ENCODE measurements around the gene EIF4E3. TPM values are rescaled to one million over a fixed set of nuclear protein-coding genes. Genes with fewer than 3 reads are reported as not detected.

The EIF4E3 gene
- total RNA-seq, 2 donors from 2014 or later: 19.2 to 26.0 TPM

GRCh38 chr3:71733319-71733718 lies 8.1 kb upstream of the EIF4E3 start:
- DNase-seq (ENCODE audit: low spot score): no peak
- Histone ChIP-seq H3K9me3 (no peaks in the 10 kb centered on the region), H3K27me3 (replicated peaks; ENCODE audit: insufficient read depth) (no peaks in the 10 kb centered on the region), H3K27ac (no peak overlapping the region), H3K36me3 (no peaks in the 10 kb centered on the region), H3K4me3 (no peak overlapping the region), H3K4me1 (replicated peaks) (no peaks in the 10 kb centered on the region)
- intact Hi-C loops (cut with DNase I): no loop called here
- 92% methylated on average over 2 of the region's 2 CpGs for WGBS
- TF ChIP-seq POLR2A (IDR thresholded peaks at IDR 0.05): no peak
- no peak for TF ChIP-seq POLR2AphosphoS5 (IDR thresholded peaks at IDR 0.05)
- TF ChIP-seq CTCF (IDR thresholded peaks at IDR 0.05): no peak

DNA sequence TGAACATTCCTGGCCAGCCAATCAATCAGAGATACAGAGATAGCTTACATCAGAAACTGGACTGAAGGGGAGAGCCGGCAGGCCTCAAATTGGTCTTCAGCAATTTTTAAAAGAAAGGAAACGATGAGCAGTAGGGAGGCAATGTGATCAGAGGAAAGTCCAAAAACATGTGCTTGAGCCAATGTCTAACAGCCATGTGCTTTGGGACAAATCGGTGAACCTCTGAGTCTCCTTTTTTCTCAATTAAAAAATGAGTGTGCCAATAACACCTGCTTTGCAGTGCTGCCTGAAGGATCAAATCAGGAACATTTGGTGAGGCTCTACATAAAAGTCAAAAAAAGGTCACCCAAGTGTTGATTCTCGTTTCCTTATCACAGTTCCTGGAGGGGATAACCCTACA lies 7.4 kb upstream of the EIF4E3 start:
- no peak overlapping the region for H3K4me3 ChIP-seq
- no peaks in the 10 kb centered on the region for H3K27me3 ChIP-seq (replicated peaks; ENCODE audit: insufficient read depth)
- H3K36me3 ChIP-seq: no peaks in the 10 kb centered on the region
- no peaks in the 10 kb centered on the region for H3K4me1 ChIP-seq (replicated peaks)
- intact Hi-C loops (cut with DNase I): no loop called here
- TF ChIP-seq POLR2A (IDR thresholded peaks at IDR 0.05) (no peak), CTCF (IDR thresholded peaks at IDR 0.05) (no peak), POLR2AphosphoS5 (IDR thresholded peaks at IDR 0.05) (no peak)
- WGBS: 91% methylated on average over 4 of the region's 4 CpGs
- no peak overlapping the region for H3K27ac ChIP-seq
- H3K9me3 ChIP-seq: no peaks in the 10 kb centered on the region
- DNase-seq (ENCODE audit: low spot score): no peak

DNA sequence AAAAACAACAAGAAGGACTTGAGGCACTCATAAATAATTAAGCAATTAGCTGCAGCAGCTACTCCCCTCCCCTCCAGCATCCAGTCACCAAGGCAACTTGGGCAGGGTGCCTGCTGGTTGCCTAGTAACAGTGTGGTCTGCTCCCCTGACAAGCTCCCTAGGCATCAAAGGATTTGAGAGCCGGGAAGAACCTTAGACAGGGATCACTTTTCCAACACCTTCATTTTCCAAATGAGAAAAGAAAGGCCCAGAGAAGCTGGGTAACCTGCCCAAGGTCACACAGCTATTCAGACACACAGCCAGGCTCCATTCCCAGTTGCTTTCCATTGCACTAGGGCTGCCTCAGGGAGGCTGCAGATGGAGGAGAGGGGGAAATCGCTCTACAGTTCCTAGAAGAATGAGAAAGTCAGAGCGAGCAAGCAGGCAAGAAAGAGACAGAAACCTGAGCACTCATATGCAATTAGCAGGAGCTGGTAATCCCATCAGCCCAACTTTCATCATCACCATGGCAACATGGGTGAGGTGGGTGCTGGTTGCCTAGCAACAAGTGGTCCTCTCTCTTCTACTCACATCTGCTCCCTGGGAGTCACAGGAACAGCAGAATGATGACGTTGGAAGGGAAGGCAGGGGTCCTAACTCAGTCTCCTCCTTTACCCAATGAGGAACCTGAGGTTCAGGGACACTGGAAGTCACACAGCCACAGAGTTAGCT lies 3.6 kb upstream of the EIF4E3 start:
- 63% methylated on average over 4 of the region's 4 CpGs for WGBS
- no peaks in the 10 kb centered on the region for H3K36me3 ChIP-seq
- no peaks in the 10 kb centered on the region for H3K27me3 ChIP-seq (replicated peaks; ENCODE audit: insufficient read depth)
- TF ChIP-seq POLR2A (IDR thresholded peaks at IDR 0.05): no peak
- TF ChIP-seq CTCF (IDR thresholded peaks at IDR 0.05): no peak
- no peak for TF ChIP-seq POLR2AphosphoS5 (IDR thresholded peaks at IDR 0.05)
- intact Hi-C loops (cut with DNase I): loop anchor here (5.0 to 10.0 kb wide), 2 partner anchors 226 to 1094 kb away; no protein-coding TSS in a partner anchor
- no peak overlapping the region for H3K27ac ChIP-seq
- H3K4me1 ChIP-seq (replicated peaks): no peaks in the 10 kb centered on the region
- no peaks in the 10 kb centered on the region for H3K9me3 ChIP-seq
- DNase-seq (ENCODE audit: low spot score): no peak
- no peak overlapping the region for H3K4me3 ChIP-seq

GRCh38 chr3:71726146-71726545 lies 944 bp upstream of the EIF4E3 start:
- intact Hi-C loops (cut with DNase I): loop anchor here (5.0 to 10.0 kb wide), 2 partner anchors 229 to 1096 kb away; no protein-coding TSS in a partner anchor

More at GRCh38 chr3:71726146-71726545, 944 bp upstream of the EIF4E3 start:
- WGBS: 90% methylated on average over 8 of the region's 8 CpGs
- no peaks in the 10 kb centered on the region for H3K36me3 ChIP-seq
- no peaks in the 10 kb centered on the region for H3K4me1 ChIP-seq (replicated peaks)
- no peak for TF ChIP-seq CTCF (IDR thresholded peaks at IDR 0.05)
- no peak for TF ChIP-seq POLR2A (IDR thresholded peaks at IDR 0.05)
- TF ChIP-seq POLR2AphosphoS5 (IDR thresholded peaks at IDR 0.05): no peak
- H3K27me3 ChIP-seq (replicated peaks; ENCODE audit: insufficient read depth): no peaks in the 10 kb centered on the region
- H3K9me3 ChIP-seq: no peaks in the 10 kb centered on the region
- H3K4me3 ChIP-seq: no peak overlapping the region
- no peak overlapping the region for H3K27ac ChIP-seq
- DNase-seq (ENCODE audit: low spot score): no peak
